Measurements from ENCODE around the gene CEACAM20. TPM values are rescaled to one million over a fixed set of nuclear protein-coding genes. Genes with fewer than 3 reads are reported as not detected.

CEACAM20 gene
- total and polyA plus RNA-seq, 11 donors = not detected

DNA sequence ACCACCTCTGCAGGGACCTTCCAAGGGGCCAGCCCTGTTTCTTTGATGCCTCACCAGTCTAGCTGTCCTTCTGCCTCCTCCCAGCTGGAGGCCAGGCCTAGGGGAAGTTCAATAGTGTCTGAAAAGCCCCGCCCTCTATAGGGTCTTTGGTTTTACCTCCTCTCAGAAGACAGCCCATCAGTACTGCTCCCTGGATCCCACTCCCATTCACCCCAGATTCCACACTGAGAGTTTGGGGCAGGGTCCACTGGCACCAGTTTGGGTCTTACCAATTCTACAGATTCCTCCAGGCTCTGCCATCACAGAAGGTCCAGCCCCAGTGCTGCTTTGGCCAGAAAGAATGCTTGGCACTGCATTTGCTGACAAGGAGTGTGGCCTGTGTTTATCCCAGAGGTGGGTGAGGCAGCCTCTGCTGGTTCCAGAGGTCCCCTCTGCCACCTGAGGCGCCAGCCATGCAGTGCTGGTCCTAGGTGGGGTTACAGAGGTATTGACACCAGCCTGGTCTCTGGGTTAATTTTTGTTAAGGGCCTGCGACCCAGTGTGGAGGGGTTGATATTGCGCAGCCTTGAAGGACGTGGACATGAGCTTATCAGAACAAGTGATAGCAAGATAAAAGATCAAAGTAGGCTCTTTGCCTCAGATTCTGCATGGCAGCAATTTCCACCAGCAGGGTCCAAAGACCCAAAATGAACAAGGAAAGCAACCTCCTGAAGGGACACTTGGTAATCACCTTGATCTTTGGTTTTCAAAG is 42.5 kb upstream of the CEACAM20 start:
- no peak for TF ChIP-seq POLR2A (IDR thresholded peaks at IDR 0.05)
- TF ChIP-seq, protein P1, sequence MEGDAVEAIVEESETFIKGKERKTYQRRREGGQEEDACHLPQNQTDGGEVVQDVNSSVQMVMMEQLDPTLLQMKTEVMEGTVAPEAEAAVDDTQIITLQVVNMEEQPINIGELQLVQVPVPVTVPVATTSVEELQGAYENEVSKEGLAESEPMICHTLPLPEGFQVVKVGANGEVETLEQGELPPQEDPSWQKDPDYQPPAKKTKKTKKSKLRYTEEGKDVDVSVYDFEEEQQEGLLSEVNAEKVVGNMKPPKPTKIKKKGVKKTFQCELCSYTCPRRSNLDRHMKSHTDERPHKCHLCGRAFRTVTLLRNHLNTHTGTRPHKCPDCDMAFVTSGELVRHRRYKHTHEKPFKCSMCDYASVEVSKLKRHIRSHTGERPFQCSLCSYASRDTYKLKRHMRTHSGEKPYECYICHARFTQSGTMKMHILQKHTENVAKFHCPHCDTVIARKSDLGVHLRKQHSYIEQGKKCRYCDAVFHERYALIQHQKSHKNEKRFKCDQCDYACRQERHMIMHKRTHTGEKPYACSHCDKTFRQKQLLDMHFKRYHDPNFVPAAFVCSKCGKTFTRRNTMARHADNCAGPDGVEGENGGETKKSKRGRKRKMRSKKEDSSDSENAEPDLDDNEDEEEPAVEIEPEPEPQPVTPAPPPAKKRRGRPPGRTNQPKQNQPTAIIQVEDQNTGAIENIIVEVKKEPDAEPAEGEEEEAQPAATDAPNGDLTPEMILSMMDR (IDR thresholded peaks at IDR 0.05) = no peak
- DNase-seq (no peak), ATAC-seq (peak in 1 of 4 donors; percentile 39)
- Histone ChIP-seq H3K27me3 (peaks cover 0 to 11% (median 0%) of the 10 kb centered on the region in 9 donors), H3K4me1 (no peaks in the 10 kb centered on the region), H3K27ac (no peak overlapping the region), H3K36me3 (no peaks in the 10 kb centered on the region), H3K9me3 (no peaks in the 10 kb centered on the region), H3K4me3 (no peak overlapping the region)
- intact Hi-C loops (cut with DNase I) = loop anchor here in 8 of 10 donors (1.0 to 10.0 kb wide), 7 partner anchors 85 to 203 kb away; partner anchors contain the start of gene CBLC (in 2 of the 8)
- WGBS, 4 donors = 84 to 95% (median 90%) methylated on average over 5 of the region's 5 CpGs

DNA sequence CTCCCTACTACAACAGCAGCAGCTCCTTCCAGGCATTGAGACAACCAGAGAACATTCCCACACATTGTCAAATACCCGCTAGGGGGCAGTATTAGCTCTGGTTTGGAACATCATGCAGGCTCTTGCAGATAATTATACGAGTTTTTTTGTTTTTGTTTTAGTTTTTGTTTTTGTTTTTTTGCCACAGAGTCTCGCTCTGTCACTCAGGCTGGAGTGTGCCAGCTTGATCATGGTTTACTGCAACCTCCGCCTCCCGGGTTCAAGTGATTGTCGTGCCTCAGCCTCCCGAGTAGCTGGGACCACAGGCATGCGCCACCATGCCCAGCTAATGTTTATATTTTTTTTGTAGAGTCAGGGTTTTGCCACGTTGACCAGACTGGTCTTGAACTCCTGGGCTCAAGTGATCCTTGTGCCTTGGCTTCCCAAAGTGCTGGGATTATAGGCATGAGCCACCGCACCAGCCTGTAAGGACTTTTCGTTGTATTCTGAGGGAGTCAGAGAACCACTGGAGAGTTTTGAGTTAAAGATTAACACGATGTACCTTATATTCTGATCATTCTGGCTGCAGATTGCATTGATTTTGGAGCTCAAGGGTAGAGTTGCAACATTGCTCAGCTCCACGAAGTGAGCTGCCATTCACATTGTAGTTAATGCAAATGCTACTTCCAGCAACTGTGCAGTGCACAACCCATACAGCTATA is 41.7 kb upstream of the CEACAM20 start:
- no peaks in the 10 kb centered on the region for H3K36me3 ChIP-seq
- no peak overlapping the region for H3K27ac ChIP-seq
- TF ChIP-seq, protein P1 (IDR thresholded peaks at IDR 0.05) = peak; percentile 66 to 91 (median 80)
- no peak for TF ChIP-seq POLR2A (IDR thresholded peaks at IDR 0.05)
- peaks cover 0 to 17% (median 0%) of the 10 kb centered on the region in 9 donors for H3K27me3 ChIP-seq
- DNase-seq (peak in 4 of 5 donors; percentile 40 to 65 (median 52)), ATAC-seq (peak in 3 of 4 donors; percentile 82 to 85 (median 84))
- no peak overlapping the region for H3K4me3 ChIP-seq
- WGBS, 4 donors = 54 to 56% (median 56%) methylated on average over 13 of the region's 13 CpGs
- intact Hi-C loops (cut with DNase I) = loop anchor here in 8 of 10 donors (1.0 to 10.0 kb wide), 7 partner anchors 86 to 204 kb away; partner anchors contain the start of gene CBLC (in 2 of the 8)
- no peaks in the 10 kb centered on the region for H3K4me1 ChIP-seq
- no peaks in the 10 kb centered on the region for H3K9me3 ChIP-seq

DNA sequence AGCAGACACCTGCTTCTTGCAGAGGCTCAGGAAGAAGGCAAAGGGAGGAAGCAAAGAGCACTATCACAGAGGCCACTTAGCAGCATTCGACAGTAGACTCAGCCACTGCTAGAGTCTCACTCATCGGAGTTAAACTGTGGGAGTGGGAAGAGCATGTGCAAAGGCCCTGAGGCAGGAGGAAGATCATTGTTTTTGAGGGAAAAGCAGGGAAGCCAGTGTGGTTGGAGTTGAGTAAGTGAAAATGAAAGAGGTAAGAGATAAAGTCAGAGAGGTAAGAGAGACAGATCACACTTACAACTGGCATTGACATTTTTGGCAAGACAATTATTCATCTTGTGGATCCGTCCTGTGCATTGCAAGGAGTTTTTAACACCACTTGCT is 41.1 kb upstream of the CEACAM20 start:
- intact Hi-C loops (cut with DNase I) = loop anchor here in 7 of 10 donors (1.0 to 10.0 kb wide), 7 partner anchors 86 to 204 kb away; partner anchors contain the start of gene CBLC (in 2 of the 7)
- H3K27me3 ChIP-seq = peaks cover 0 to 17% (median 0%) of the 10 kb centered on the region in 9 donors

More for the DNA sequence above, 41.1 kb upstream of the CEACAM20 start:
- no peak for DNase-seq
- H3K4me1 ChIP-seq = no peaks in the 10 kb centered on the region
- 37 to 40% (median 39%) methylated on average over 3 of the region's 3 CpGs for WGBS, 4 donors
- ATAC-seq = no peak
- no peak overlapping the region for H3K27ac ChIP-seq
- TF ChIP-seq POLR2A (IDR thresholded peaks at IDR 0.05) = no peak
- TF ChIP-seq, protein P1 (IDR thresholded peaks at IDR 0.05) = no peak
- no peak overlapping the region for H3K4me3 ChIP-seq
- H3K9me3 ChIP-seq = no peaks in the 10 kb centered on the region
- no peaks in the 10 kb centered on the region for H3K36me3 ChIP-seq

Measured in heart left ventricle (tissue), 16 donors.